Inflammatory macrophage treated with lipopolysaccharide for 1 hour (primary cell): Measurements from ENCODE around the gene SREK1.

Experiments used
- DNase-seq, 2 donors: peaks; one replicate each; pipeline ENCODE4 v3.0.0-alpha.2; 2020 to 2022

SREK1 gene

DNA sequence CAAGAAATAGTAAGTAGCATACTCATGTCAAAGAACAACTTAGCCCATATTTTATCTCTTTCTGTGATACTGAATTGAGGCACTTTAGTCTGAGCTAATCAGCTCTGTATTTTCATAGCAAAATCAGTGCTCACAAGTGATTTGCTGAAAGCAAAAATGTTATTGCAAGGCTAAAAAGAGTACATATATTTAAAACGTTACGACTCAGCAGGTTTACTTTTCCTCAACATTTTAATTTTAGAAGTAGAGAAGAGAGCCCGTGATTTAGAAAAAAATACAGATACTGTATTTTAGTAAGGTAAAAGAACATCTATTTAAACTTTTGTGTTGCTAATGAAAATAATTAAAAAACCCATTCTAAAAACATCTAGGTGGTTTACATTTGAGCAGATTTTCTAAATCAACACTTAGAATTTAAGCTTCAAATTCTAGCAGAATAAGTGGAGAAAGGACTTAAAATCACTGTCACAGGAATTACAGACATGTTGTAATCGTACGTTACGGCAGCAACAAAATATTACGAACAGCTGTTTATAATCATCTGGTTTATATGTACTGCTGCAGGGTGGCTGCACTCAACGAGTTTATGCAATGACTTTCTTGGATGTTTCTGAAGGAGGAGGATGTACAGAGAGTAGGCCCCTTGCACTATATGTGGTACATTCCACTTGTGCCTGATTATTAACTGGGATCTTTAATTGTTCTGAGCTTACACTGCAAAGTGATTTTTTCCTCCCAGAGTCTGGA is 20.1 kb downstream of the SREK1 start:
- no peak for DNase-seq

DNA sequence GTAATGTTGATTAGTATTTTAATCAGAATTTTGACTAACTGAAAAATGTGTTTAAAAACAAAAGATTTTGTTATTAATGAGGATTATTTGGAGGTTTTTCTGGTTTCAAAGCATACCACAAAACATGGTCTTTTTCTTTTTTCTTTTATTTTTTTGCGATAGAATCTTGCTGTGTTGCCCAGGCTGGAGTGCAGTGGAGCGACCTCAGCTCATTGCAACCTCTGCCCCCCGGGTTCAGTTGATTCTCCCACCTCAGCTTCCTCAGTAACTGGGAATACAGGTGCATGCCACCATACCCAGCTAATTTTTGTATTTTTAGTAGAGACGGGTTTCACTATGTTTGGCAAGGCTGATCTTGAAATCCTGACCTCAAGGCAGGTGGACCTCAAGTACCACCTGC is 24.1 kb downstream of the SREK1 start:
- no peak for DNase-seq

DNA sequence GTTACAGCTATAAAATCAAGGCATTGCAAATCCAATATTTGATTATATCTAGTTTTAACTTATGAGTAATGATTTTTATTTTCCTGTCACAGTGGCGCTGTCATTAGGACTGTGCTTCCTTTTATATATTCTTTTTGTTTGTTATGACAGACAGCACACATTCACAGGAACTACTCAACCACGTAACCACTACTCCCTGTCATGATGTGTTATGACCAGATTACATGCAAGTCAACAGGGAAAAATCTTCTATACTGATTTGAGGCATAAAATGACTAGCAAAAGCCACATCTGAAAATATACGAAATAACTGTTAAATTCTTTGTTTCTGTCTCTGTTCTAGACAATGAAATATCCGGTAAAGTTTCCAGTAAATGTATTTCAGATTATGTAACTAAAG is 25.4 kb downstream of the SREK1 start:
- DNase-seq = no peak

DNA sequence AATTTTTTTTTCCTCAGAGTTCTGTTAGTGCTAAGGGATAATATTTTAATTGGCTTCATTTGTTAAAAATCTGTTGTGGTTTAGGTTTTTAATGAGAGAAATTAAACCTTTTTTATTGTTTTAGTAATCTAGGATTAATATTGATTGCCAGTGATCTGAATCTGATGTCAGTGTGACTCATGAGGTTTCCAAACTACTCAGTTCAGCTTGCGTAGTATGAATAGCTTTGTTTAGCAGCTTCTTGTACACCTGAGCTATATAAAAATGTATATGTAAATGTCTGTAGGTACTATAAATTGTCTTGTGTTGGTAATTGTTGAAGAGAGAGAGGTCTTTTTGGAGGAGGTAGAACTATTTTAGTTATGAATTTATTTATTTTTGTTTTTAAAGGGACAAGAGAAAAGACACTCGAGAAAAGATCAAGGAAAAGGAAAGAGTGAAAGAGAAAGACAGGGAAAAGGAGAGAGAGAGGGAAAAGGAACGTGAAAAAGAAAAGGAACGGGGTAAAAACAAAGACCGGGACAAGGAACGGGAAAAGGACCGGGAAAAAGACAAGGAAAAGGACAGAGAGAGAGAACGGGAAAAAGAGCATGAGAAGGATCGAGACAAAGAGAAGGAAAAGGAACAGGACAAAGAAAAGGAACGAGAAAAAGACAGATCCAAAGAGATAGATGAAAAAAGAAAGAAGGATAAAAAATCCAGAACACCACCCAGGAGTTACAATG is 26.3 kb downstream of the SREK1 start:
- no peak for DNase-seq

DNA sequence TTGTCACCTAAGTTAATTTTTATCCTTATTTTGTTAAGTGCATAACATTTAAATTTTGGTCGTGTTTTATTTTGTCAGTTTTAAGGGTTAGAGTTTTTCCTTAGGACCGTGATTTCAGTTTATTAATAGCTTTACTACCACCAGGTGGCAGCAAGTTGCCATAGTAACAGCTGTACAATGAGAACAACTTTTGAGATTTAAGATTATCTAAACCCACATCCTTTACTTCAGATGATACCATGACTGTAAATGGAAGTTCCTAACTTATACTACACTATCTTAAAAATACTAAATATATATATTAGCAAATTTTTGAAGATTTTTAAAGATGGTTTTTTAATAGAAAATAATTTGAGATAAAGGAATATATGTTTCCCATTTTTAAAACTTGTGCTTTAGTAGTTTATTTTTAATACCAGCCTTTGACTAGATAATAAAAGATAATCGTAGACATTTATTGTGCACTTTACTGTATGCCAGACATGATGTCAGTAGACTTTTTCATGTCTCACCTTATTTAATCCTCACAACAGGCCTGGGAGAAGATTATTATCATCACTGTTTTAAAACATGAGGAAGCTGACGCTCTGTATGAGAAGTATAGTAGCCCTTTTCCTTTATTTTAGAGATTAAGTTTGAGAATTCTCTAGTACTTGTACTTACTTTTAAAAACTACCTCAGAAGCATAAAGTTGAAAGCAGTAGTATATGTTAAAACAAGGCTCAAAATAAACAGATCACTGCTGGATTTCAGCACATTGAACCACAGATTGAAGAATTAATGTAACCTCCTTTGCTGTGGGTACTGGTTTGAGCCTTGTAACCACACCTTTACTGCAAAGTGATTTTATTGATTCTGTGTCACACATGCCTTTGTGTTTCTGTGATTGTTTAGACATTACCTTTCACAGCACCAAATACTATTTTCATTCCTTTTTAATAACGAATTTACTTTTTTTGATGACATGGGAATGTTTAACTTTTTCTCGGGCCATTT is 27.5 kb downstream of the SREK1 start:
- DNase-seq = peak; percentile 18 to 63

DNA sequence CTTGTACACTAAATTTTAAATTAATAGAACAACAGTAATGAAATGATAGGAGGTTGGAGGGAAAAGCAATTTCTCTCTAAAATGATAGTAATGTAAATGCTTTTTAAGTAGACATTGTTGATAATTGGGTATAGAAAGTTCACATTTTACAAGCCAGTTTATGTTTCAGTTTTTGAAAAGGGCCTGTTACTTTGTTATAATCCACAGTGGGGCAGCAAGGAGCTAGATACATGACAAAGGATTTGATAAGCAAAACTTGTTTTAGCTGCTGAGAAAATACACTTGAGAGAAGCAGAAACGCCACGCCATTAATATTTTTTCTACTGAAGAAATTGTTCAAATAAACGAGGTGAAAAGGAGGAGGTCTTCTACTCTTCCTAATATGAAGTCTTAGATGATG is 30.2 kb downstream of the SREK1 start:
- DNase-seq = peak in 1 of 2 donors; percentile 5

DNA sequence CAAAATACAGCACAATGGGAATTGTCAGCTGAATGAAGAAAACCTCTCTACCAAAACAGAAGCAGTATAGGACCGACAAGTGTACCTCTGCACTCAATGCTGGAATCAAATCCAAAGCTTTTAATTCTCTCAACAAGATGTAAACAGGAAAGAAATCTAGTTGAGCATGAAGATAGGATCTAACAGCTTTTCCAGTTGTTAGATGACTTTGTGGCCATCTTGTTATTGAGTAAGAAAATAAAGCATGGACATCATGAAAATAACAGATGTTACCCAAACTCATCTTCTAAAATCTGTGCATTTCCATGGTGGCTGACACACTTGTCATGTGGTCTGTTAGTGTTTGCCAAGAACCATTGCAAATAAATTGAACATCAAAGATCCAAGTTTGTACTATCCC is 34.7 kb downstream of the SREK1 start:
- DNase-seq = no peak

DNA sequence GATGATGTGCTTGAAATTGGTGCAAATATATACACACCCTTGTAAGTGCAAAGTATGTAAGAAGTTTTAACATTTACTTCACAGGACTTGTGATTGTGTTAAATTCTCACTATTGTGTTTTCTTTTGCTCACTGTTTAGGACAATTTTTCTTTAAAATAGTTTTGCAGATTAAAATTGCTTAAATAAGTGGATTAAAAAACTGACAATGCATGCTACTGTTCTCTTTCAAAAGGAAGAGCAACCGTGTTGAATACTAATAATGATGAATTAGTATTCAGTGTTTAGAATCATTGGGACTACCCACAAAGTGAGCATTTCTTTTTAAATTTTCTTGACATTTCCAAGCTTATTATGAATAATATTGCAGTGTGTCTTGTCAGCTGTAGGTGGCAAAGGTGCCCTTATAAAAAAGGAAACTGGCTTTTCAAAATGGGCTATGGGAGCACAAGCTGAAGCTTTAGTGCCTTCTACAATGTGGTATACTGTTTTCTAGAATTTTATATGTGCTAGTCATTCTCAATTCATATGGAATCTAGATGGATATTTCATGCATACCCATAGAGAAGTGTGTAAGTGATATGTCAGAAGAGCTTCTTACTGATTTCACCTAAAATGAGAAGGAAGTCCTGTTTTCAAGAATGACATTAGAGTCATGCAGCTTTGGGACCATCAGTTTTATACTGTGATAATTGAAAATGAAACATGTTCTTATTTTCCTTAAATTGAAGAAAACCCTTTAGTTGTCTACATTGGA is 35.4 kb downstream of the SREK1 start:
- no peak for DNase-seq

DNA sequence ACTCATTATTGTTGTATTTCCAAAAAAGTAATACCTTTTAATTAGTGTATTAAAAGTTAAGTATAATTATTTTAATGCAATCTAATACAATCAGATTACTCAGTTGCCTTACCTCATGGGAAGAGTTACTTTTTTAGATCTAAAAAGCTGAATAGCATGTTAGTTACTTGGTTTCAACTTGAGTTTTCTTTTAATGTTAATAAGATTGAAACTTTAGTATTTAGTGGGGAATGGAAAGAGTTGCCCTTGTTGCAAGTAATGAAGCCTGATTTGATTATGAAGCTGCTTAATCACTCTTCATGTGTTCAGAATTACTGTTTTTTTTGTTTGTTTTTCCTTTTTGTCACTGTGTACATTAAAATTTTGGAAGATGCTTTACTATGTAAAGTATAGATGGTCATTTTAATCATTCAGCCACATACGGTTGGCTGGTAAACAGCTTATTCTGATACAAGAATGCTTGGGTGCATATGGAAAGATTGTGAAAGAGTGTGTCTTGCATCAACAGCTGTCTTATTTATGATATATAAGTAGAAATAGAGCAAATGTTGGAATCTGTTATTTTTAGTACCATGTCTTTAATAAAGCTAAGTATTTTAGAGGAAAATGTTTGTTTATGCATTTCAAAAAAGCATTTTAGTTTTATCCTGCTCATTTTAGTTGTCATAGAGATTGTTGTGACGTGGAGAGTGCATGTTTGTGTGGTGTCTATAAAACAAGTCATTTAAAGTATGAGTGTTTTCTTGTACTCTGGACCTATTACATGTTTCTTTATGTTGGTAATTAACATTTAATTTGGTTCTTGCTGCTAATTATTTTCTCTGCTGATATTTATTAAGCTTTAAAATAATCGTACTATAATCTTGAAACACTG is 36.4 kb downstream of the SREK1 start:
- DNase-seq = no peak

DNA sequence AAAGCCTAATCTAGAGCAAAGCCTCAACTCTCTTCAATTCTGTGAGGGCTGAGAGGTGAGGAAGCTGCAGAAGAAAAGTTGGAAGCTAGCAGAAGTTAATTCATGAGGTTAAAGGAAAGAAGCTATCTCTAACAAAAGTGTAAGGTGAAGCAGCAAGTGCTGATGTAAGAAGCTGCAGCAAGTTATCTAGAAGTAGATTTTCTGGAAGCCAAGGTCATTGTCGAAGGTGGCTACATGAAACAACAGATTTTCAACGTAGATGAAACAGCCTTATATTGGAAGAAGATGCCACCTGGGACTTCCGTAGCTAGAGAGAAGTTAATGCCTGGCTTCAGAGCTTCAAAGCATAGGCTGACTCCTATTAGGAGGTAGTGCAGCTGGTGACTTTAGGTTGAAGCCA is 42.0 kb downstream of the SREK1 start:
- DNase-seq = no peak

DNA sequence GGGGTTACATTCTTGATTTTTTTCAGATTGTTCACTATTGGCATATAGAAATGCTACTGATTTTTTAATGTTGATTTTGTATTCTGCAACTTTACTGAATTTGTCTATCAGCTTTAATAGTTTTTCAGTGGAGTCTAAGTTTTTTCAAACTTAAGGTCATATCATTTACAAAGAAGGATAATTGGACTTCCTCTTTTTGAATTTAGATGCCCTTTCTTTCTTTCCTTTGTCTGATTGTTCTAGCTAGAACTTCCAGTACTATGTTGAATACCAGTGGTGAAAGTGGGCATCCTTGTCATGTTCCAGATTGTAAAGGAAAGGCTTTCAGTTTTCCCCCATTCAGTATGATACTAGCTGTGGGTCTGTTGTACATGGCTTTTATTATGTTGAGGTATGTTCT is 49.3 kb downstream of the SREK1 start:
- DNase-seq = no peak

DNA sequence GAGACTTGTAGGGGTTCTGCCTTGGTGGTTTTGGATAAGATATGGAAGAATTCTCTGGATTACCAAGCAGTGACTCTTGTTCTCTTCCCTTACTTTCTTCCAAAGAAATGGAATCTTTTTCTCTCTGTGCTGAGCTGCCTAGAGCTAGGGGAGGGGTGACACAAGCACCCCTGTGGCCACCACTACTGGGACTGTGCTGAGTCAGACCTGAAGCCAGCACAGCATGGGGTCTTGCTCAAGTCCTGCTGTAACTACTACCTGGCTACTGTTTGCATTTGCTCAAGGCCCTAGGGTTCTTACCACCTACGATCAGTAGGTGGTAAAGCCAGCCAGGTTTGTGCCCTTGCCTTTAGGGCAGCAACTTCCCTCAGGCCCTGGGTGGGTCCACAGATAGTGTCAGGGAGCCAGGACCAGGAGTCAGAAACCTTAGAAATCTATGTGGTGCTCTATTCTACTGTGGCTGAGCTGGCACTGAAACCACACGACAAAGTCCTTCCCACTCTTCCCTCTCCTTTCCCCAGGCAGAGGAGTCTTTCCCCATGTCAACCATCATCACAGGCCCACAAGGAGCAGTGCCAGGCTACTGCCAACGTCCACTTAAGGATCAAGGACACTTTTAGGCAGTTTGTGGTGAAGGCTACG is 53.8 kb downstream of the SREK1 start:
- DNase-seq = no peak

DNA sequence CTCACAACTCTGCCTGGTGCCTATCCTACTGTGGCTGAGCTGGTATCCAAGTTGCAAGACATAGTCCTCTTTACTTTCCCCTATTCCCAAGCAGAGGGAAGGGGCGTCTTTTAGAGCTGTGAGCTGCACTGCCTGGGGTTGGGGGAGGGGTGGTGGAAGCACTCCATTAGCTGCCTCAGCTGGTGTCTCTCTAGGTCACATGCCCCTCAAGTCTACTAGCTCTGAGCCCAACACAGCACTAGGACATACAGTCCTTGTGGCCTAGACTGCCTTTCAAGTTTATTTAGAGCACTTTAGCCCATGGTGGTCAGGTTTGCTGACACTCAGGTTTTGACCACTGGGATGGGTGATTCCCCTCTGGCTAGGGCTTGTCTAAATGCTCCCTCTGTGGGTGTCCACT is 54.7 kb downstream of the SREK1 start:
- DNase-seq = no peak

DNA sequence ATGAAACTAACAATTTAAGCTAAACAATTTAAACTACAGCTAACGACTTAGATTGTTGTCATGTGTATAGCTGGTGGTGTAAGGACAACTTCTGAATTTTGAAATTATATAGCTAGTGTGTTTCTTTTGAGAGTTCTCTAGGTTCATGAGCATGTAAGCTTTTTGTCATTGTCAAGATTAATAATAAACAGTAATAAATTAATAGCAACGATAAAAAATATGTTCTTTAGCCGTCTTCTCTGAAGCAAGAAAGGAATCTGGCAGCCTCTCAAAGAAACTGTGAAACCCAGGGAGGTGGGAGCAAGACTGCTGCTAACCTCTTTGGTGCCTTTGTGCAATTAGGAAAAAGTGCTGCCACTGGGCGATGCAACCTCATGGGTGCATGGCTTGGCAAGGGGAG is 59.4 kb downstream of the SREK1 start:
- DNase-seq = no peak

DNA sequence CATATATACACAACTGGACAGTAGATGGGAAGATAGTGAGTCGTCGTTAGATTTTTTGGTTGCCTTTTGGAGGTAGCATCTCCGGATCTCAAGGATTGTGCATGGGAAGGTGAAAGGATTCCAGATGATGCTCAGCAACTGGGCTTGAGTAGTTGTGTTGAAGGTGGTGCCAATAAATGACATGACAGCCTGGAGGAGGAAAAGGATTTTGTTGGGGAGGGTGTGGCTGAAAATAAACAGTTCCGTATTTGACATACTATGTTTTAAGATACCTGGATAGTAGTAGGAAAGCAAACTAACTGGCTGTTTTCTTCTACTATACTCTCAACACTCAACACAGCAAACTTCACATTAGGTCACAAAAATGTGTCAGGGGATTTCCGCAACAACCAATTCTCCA is 62.4 kb downstream of the SREK1 start:
- no peak for DNase-seq

DNA sequence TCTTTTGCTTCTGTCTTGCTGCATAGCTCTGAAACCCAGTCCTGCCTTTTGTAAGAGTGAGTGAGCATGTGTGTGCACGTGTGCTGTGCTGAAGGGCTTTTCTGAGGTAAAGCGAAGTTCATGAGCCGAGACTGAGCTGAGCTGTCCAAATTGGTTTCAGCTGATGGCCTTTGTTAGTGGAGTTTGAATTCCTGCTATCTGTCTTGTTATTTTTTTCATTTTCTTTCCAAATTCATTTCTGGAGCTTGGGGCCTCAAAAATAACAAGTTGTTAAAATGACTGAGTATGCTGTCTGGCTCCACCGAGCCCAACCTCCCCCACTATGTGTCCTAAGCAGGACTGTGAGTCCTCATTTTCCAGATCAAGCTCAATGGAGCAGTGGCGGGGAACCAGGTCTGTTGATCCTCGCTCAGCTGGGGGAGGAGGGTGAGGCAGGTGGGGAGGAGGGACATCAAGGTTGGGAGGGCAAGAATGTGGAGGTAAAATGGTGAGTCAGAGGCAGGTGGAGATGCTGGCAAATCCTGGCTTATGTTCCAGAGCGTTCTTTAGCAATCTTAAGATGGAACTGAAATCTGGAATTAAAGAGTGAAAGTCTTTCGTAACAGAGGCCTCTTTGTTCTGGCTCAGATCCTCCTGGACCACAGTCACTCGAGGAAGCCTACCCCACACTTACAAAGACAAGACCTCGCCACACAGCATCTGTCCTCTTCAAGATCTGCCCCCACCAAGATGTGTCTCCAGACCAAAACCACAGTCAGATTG is 63.9 kb downstream of the SREK1 start:
- DNase-seq = no peak

DNA sequence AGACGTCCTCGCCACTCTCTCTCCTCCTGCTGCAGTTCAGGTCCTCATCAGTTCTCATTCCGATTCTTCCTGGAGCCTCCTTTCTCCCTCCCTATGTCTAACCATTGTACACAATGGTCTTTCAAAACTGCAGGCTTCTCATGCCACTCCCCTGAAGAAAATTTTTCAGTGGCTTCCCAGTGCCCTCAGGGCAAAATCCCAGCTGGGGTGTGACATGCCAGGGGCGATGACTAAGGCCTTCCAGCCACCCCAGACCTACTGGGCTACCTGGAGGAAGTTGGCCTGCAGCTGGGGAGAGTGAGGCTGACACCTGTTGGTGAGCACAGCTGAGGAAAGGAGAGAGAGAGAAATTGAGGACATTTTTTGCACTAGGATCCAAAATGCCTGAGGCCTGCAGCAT is 65.2 kb downstream of the SREK1 start:
- no peak for DNase-seq

DNA sequence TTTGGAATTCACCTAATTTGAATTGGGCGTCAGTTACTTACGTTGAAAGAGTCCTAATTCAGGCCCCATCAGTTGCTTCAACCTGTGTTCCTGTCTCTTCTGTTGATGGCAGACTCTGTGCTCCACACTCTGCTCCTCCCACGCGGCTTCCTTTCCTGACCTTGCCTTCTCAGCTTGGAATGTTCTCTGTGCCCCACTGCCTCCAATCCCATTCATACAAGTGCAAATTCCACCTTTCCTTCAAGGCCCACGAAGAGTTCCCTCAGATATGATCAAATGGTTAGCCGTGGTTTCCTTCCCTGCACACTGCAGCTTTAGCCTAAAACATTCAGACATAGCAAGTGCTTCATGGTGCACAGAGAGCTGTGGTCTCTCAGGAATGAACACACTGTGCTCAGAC is 65.7 kb downstream of the SREK1 start:
- no peak for DNase-seq

DNA sequence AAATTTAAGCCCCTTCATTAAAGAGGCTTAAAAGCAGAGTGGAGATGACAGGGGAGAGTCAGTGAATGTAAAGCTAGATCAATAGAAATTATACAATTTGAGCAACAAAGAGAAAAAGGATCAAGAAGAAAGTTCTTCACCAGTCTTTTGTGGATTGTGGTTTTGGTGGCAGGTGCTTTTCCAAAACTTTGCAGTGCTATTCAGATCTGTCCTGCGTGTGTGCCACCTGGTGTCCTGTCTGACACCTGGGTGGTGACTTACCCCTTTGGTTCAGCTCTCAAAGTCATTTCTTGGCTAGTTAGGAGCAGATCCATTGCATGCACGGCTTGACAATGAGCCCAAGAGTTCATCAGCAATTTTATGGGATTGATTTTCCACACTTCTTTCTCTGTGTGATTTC is 69.4 kb downstream of the SREK1 start:
- DNase-seq = no peak

DNA sequence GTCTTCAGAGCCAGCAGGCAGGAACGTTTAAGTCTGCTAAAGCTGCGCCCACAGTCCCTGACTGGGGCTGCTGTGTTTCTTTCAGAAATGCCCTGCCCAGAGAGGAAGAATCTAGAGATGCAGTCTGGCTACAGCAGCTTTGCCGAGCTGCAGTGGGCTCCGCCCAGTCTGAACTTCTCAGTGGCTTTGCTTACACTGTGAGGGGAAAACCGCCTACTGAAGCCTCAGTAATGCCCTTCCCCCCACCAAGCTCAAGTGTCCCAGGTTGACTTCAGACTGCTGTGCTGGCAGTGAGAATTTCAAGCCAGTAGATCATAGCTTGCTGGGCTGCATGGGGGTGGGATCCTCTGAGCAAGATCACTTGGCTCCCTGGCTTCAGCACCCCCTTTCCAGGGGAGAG is 78.4 kb downstream of the SREK1 start:
- DNase-seq = no peak
